ENCODE results near the gene RERE. TPM values are rescaled to one million over a fixed set of nuclear protein-coding genes. Genes with fewer than 3 reads are reported as not detected.

RERE gene
- total RNA-seq, 1 experiment from 2014 or later, result 40.6 TPM

DNA sequence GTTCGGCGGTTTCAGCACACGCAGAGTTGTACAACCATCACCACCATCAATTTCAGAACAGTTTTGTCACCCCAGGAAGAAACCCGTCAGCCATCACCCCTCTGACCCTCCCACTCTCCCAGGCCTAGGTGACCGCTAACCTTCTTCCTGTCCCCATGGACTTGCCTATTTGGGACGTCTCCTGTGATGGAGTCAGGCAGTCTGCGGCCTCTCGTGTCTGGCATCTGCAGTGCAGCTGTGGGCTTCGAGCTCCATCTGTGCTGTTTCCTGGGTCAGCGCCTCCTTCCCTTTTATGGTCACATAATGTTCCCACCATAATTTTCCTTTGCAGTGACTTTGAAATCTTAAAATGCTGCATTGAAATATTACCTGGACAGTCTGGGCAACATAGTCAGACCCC, 475.1 kb downstream of the RERE start (continued):
- TF ChIP-seq, protein P1, sequence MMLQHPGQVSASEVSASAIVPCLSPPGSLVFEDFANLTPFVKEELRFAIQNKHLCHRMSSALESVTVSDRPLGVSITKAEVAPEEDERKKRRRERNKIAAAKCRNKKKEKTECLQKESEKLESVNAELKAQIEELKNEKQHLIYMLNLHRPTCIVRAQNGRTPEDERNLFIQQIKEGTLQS (IDR thresholded peaks at IDR 0.05), result no peak
- TF ChIP-seq POLR2AphosphoS5 (IDR thresholded peaks at IDR 0.05; ENCODE audit: low read depth, low read length) (no peak), ZFX (IDR thresholded peaks at IDR 0.05) (no peak)
- TF ChIP-seq, protein P2, sequence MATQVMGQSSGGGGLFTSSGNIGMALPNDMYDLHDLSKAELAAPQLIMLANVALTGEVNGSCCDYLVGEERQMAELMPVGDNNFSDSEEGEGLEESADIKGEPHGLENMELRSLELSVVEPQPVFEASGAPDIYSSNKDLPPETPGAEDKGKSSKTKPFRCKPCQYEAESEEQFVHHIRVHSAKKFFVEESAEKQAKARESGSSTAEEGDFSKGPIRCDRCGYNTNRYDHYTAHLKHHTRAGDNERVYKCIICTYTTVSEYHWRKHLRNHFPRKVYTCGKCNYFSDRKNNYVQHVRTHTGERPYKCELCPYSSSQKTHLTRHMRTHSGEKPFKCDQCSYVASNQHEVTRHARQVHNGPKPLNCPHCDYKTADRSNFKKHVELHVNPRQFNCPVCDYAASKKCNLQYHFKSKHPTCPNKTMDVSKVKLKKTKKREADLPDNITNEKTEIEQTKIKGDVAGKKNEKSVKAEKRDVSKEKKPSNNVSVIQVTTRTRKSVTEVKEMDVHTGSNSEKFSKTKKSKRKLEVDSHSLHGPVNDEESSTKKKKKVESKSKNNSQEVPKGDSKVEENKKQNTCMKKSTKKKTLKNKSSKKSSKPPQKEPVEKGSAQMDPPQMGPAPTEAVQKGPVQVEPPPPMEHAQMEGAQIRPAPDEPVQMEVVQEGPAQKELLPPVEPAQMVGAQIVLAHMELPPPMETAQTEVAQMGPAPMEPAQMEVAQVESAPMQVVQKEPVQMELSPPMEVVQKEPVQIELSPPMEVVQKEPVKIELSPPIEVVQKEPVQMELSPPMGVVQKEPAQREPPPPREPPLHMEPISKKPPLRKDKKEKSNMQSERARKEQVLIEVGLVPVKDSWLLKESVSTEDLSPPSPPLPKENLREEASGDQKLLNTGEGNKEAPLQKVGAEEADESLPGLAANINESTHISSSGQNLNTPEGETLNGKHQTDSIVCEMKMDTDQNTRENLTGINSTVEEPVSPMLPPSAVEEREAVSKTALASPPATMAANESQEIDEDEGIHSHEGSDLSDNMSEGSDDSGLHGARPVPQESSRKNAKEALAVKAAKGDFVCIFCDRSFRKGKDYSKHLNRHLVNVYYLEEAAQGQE (IDR thresholded peaks at IDR 0.05; ENCODE audit: low read depth), result no peak

DNA sequence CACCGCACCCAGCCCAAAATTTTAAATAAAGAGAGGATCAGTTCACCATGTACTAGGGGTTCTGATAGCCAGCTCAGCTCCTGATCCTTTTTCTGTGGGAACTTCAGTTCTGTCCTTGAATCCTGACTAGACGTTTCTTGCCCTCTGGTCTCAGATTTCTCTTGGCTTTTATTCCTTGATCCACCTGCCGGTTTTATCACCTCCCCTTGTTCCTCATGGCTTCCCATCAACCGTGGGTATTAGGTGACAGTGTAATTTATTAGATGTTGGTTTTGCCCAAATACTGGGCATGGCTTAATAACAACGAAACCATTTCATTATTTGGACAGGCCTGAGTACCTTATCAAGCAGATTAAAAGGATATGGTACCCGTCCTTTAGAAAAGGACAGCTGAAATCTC, 477.0 kb downstream of the RERE start:
- H2AFZ ChIP-seq (ENCODE audit: low read depth, low read length, poor library complexity, severe bottlenecking), result no peak overlapping the region
- no peak overlapping the region for H3K27ac ChIP-seq (ENCODE audit: low read depth, low read length)
- no peaks in the 10 kb centered on the region for H3K27me3 ChIP-seq (ENCODE audit: insufficient read depth, low read length)
- H3K4me2 ChIP-seq (ENCODE audit: low read length), result no peak overlapping the region
- ChIA-PET POLR2A (no interaction called here), CTCF (no interaction called here), RAD21 (ENCODE audit: low non-redundant PET in 1 of 2, low total read pairs in 2 of 2, uncharacterized antibody in 2 of 2, unreplicated experiment in 2 of 2) (no interaction called here)
- 0 out of 2 replicates have a peak, but pooled peaks cover 3% of the 10 kb centered on the region for H3K9me2 ChIP-seq (ENCODE audit: insufficient read depth)
- H3K9ac ChIP-seq (ENCODE audit: low read length), result no peak overlapping the region
- BruUV-seq (replicated peaks), result no TSS peak
- TF ChIP-seq ZFX (IDR thresholded peaks at IDR 0.05), result no peak
- TF ChIP-seq, protein P3, sequence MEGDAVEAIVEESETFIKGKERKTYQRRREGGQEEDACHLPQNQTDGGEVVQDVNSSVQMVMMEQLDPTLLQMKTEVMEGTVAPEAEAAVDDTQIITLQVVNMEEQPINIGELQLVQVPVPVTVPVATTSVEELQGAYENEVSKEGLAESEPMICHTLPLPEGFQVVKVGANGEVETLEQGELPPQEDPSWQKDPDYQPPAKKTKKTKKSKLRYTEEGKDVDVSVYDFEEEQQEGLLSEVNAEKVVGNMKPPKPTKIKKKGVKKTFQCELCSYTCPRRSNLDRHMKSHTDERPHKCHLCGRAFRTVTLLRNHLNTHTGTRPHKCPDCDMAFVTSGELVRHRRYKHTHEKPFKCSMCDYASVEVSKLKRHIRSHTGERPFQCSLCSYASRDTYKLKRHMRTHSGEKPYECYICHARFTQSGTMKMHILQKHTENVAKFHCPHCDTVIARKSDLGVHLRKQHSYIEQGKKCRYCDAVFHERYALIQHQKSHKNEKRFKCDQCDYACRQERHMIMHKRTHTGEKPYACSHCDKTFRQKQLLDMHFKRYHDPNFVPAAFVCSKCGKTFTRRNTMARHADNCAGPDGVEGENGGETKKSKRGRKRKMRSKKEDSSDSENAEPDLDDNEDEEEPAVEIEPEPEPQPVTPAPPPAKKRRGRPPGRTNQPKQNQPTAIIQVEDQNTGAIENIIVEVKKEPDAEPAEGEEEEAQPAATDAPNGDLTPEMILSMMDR (IDR thresholded peaks at IDR 0.05 in 2 of 3, conservative IDR thresholded peaks at IDR 0.05 in 1 of 3; ENCODE audit: borderline replicate concordance in 1 of 3, insufficient read depth in 1 of 3, low read depth in 2 of 3, low read length in 2 of 3), result no peak
- no peak for TF ChIP-seq SP1 (IDR thresholded peaks at IDR 0.05; ENCODE audit: low read depth)
- no peak for TF ChIP-seq FOSL1 (IDR thresholded peaks at IDR 0.05; ENCODE audit: low read depth)
- no peak for TF ChIP-seq EZH2phosphoT487 (IDR thresholded peaks at IDR 0.05; ENCODE audit: borderline replicate concordance)
- H3K4me3 ChIP-seq (replicated peaks in 1 of 2; ENCODE audit: low read depth in 1 of 2, low read length in 2 of 2), result no peak overlapping the region
- DNase-seq (ENCODE audit: low read depth, low spot score) (no peak), ATAC-seq (no peak)
- peaks cover 14 to 23% of the 10 kb centered on the region in 2 experiments for H3K4me1 ChIP-seq (ENCODE audit: control insufficient read depth in 1 of 2, insufficient read depth in 2 of 2, low read length in 2 of 2)
- H4K20me1 ChIP-seq (ENCODE audit: insufficient read depth), result no peaks in the 10 kb centered on the region
- no peaks in the 10 kb centered on the region for H3K79me2 ChIP-seq (ENCODE audit: insufficient read depth, low read length)
- no peaks in the 10 kb centered on the region for H3K9me3 ChIP-seq (ENCODE audit: control insufficient read depth in 1 of 2, insufficient read depth in 1 of 2, low read depth in 1 of 2, low read length in 2 of 2)
- intact Hi-C loops (cut with micrococcal nuclease), result no loop called here
- H3K36me3 ChIP-seq (ENCODE audit: control insufficient read depth in 1 of 2, insufficient read depth in 2 of 2, low read length in 2 of 2), result peaks cover 0 to 3% of the 10 kb centered on the region in 2 experiments; a peak in 1 of 4 replicates
